Epithelial cell of umbilical artery (primary cell): Measurements from ENCODE around the gene CDY2A. TPM values are rescaled to one million over a fixed set of nuclear protein-coding genes. Genes with fewer than 3 reads are reported as not detected.

Source experiments
- total RNA-seq: library from RNA; depleted of rRNA; stranded (reverse); fragments of >200 nt; gene quantifications from 2 replicates; pipeline ENCODE4 v1.2.3, GENCODE V29; 2014

The CDY2A gene, protein sequence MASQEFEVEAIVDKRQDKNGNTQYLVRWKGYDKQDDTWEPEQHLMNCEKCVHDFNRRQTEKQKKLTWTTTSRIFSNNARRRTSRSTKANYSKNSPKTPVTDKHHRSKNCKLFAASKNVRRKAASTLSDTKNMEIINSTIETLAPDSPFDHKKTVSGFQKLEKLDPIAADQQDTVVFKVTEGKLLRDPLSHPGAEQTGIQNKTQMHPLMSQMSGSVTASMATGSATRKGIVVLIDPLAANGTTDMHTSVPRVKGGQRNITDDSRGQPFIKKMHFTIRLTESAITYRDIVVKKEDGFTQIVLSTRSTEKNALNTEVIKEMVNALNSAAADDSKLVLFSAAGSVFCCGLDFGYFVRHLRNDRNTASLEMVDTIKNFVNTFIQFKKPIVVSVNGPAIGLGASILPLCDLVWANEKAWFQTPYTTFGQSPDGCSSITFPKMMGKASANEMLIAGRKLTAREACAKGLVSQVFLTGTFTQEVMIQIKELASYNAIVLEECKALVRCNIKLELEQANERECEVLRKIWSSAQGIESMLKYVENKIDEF
- total RNA-seq: not detected in 2 replicates

DNA sequence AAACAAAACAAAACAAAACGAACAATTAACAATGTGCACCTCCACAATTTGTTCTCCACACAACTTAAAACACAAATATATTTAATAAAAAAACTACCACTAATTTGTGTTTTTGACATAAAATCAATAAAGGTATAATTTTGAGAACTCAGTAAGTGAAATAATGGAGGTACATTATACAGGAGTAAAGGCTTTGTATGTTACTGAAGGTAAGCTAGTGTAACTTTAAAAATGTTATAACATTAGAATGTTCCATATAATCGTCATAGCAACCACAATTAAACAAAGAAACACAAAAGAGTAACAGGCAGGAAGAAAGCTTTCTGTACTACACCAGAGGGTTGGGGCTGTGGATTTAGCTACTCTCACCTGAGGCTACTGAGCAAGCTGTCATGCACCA is at the start of gene CDY2A:
Gene CDY2A (plus strand): TSS at position 301 of the 400 bp plus-strand sequence. CDS start 328 bp downstream, outside the sequence.

Other genes with a start within 250 kb of the CDY2A start
- gene CDY2B, start 145.6 kb upstream of the CDY2A start, total RNA-seq: not detected in 2 replicates